HepG2 (cell line): Measurements from ENCODE around the gene G6PC2. TPM values are rescaled to one million over a fixed set of nuclear protein-coding genes. Genes with fewer than 3 reads are reported as not detected.
A peak's percentile ranks its signal among the peaks of the same experiment; 100 is the strongest.

Experiments
- ATAC-seq: fragments of 200-7000 bp; cut with Tn5 transposase; 3 replicates; pipeline ENCODE4 v1.9.1; 2020; ENCODE audit warnings: mild to moderate bottlenecking, moderate library complexity
- Bru-seq: library from RNA; stranded (reverse); fragments of 400-500 nt; gene quantifications from one replicate; lab custom pipeline; 2021; lab: Mats Ljungman, UMichigan
- BruChase-seq, 2 experiments: library from RNA; stranded (reverse); fragments of 400-500 nt; gene quantifications; one replicate each; lab custom pipeline; 2021; lab: Mats Ljungman, UMichigan
- BruUV-seq: library from RNA; stranded (reverse); fragments of 400-500 nt; replicated peaks from 2 replicates; lab custom pipeline; 2021; lab: Mats Ljungman, UMichigan
- CTCF ChIA-PET: fragments of 300-600 bp; formaldehyde crosslinking; extraction: SDS; loops from one replicate; lab custom pipeline; 2021; ENCODE audit warnings: low total read pairs, inconsistent platforms, low intra/inter-chr PET ratio; lab: Yijun Ruan, JAX
- POLR2A ChIA-PET: fragments of 350-600 bp; sonication (Branson Sonifier 250); formaldehyde crosslinking; loops from one replicate; lab custom pipeline; 2020; ENCODE audit warnings: antibody characterized with exemption, inconsistent platforms; lab: Yijun Ruan, JAX
- DNase-seq: peaks from one replicate; pipeline ENCODE4 v3.0.0-alpha.2; 2015; ENCODE audit warnings: low spot score
- FAIRE-seq: peaks from 3 replicates; lab custom pipeline; 2011; peaks lifted over from hg19 to GRCh38; lab: Jason Lieb, UNC
- H2AFZ ChIP-seq: one replicate; pipeline ENCODE4 v1.6.1; 2011; ENCODE audit warnings: low read length, inconsistent platforms
- H3K27ac ChIP-seq: fragments of 300-600 bp; 3 replicates; pipeline ENCODE4 v1.8.0; 2011; ENCODE audit warnings: mixed run types, mild to moderate bottlenecking, mixed read lengths, low read length, inconsistent platforms; ENCODE audit not compliant: insufficient read depth; ENCODE audit errors: extremely low read length
- H3K27me3 ChIP-seq, 2 experiments: fragments of 200-600 bp in 1 of 2; 2 replicates in 1 of 2; 3 replicates in 1 of 2; pipeline versions ENCODE4 v1.6.0 to v1.8.0; 2011; ENCODE audit warnings: low read length in 2 of 2, mild to moderate bottlenecking in 2 of 2, moderate library complexity in 2 of 2, inconsistent platforms in 1 of 2; ENCODE audit not compliant: insufficient read depth in 2 of 2, control insufficient read depth in 1 of 2
- H3K36me3 ChIP-seq, 2 experiments: fragments of 200-600 bp in 1 of 2; replicated peaks in 1 of 2; 2 replicates in 1 of 2; 3 replicates in 1 of 2; pipeline versions ENCODE4 v1.5.1 to v1.8.0; 2011; ENCODE audit warnings: low read length in 2 of 2, inconsistent platforms in 1 of 2; ENCODE audit not compliant: insufficient read depth in 2 of 2, control insufficient read depth in 1 of 2
- H3K4me1 ChIP-seq: 2 replicates; pipeline ENCODE4 v1.5.1; 2012; ENCODE audit warnings: low read length, inconsistent platforms; ENCODE audit not compliant: insufficient read depth
- H3K4me2 ChIP-seq: 2 replicates; pipeline ENCODE4 v1.6.0; 2011; ENCODE audit warnings: low read depth, low read length, inconsistent platforms
- H3K4me3 ChIP-seq, 3 experiments: fragments of 200-600 bp in 1 of 3; sonication (generic), shearing (Covaris generic) in 1 of 3; replicated peaks in 1 of 3; 2 replicates each; pipeline ENCODE4 v1.5.1; 2011 to 2016; ENCODE audit warnings: low read length in 3 of 3, inconsistent platforms in 2 of 3, low read depth in 2 of 3, mild to moderate bottlenecking in 2 of 3, control low read depth in 1 of 3, mixed read lengths in 1 of 3; ENCODE audit not compliant: insufficient read depth in 1 of 3
- H3K79me2 ChIP-seq: one replicate; pipeline ENCODE4 v1.6.1; 2011; ENCODE audit warnings: low read length, inconsistent platforms; ENCODE audit not compliant: insufficient read depth
- H3K9ac ChIP-seq: 2 replicates; pipeline ENCODE4 v1.6.0; 2011; ENCODE audit warnings: mild to moderate bottlenecking, low read depth, low read length, inconsistent platforms; ENCODE audit not compliant: insufficient read depth
- H3K9me3 ChIP-seq: 2 replicates; pipeline ENCODE4 v1.5.1; 2012; ENCODE audit warnings: mild to moderate bottlenecking, low read length
- H4K20me1 ChIP-seq: 2 replicates; pipeline ENCODE4 v1.6.0; 2011; ENCODE audit warnings: inconsistent platforms, mild to moderate bottlenecking, low read length, moderate library complexity; ENCODE audit not compliant: insufficient read depth
- KLF12 ChIP-seq: sonication (generic); formaldehyde crosslinking; IDR thresholded peaks from 2 replicates; pipeline ENCODE4 v1.4.0; 2020; ENCODE audit warnings: missing genetic modification reagents, borderline replicate concordance
- MTF1 ChIP-seq: sonication (generic); formaldehyde crosslinking; IDR thresholded peaks from 2 replicates; pipeline ENCODE4 v1.5.0; 2020; ENCODE audit warnings: missing genetic modification reagents
- TBL1XR1 ChIP-seq: fragments of 150-350 bp; IDR thresholded peaks from 2 replicates; pipeline ENCODE4 v1.6.1; 2014; ENCODE audit warnings: borderline replicate concordance, low read length; ENCODE audit not compliant: partially characterized antibody
- ZFX ChIP-seq: sonication (generic); formaldehyde crosslinking; IDR thresholded peaks from 2 replicates; pipeline ENCODE4 v1.4.0; 2020; ENCODE audit warnings: mild to moderate bottlenecking, low read depth, missing genetic modification reagents, moderate library complexity
- WGBS: methylation state at CpG from one replicate; pipeline ENCODE4 v1.1.6; 2017; ENCODE audit warnings: low lambda C conversion rate; 5-methylcytosine and 5-hydroxymethylcytosine counted together
- in situ Hi-C: cut with HindIII; loops from 2 replicates; pipeline ENCODE4 v1.10.0; 2017; ENCODE audit warnings: low pct_unique_long_range_greater_than_20kb; ENCODE audit not compliant: extremely low pct_ligation_motif_present
- intact Hi-C: fragments of 100-400 bp; cut with micrococcal nuclease; formaldehyde crosslinking; loops from one replicate; pipeline ENCODE4 v1.10.0; 2022; ENCODE audit not compliant: unreplicated experiment
- long read RNA-seq, 2 experiments: library from RNA in 1 of 2; library from polyadenylated mRNA in 1 of 2; stranded (forward) in 1 of 2; unstranded in 1 of 2; transcript quantifications; one replicate each; pipeline ENCODE4 v2.0.0, GENCODE V29; 2019 to 2022
- polyA minus RNA-seq, 3 experiments: library from RNA; depleted of rRNA, polyadenylated mRNA; stranded (reverse); fragments of >200 nt; gene quantifications; 2 replicates each; pipeline ENCODE4 v1.2.3, GENCODE V29; 2011; ENCODE audit warnings: low replicate concordance in 1 of 3
- polyA plus RNA-seq, 8 experiments: library from polyadenylated mRNA; depleted of rRNA in 3 of 8; stranded (reverse) in 7 of 8; unstranded in 1 of 8; fragments of >200 nt; fragmentation: Illumina TruSeq in 4 of 8; extraction: Trizol in 4 of 8; gene quantifications; 2 replicates each; pipeline versions ENCODE4 v1.2.1 to v1.2.3, GENCODE V29; 2011 to 2016; ENCODE audit warnings: low read depth in 4 of 8, missing spikeins in 1 of 8, mixed read lengths in 1 of 8; ENCODE audit not compliant: insufficient read depth in 1 of 8
- total RNA-seq, 5 experiments: library from RNA; depleted of rRNA; stranded (reverse); fragments of >200 nt; fragmentation: Illumina TruSeq; extraction: Trizol; gene quantifications; 2 replicates each; pipeline ENCODE4 v1.2.3, GENCODE V29; 2016; ENCODE audit warnings: low read depth in 1 of 5
- TF ChIP-seq, protein P1 (sequence below): sonication (generic); formaldehyde crosslinking; IDR thresholded peaks from 2 replicates; pipeline ENCODE4 v1.4.0; 2020; ENCODE audit warnings: missing genetic modification reagents; ENCODE audit errors: not compliant biosample characterization
- TF ChIP-seq, protein P2 (sequence below): sonication (generic); formaldehyde crosslinking; conservative IDR thresholded peaks from 2 replicates; pipeline ENCODE4 v1.5.0; 2020; ENCODE audit warnings: missing genetic modification reagents
- TF ChIP-seq, protein P3 (sequence below): sonication (generic); formaldehyde crosslinking; IDR thresholded peaks from 2 replicates; pipeline ENCODE4 v1.8.1; 2022; ENCODE audit warnings: mild to moderate bottlenecking, missing genetic modification reagents
- TF ChIP-seq, protein P4 (sequence below): sonication (generic); formaldehyde crosslinking; IDR thresholded peaks from 2 replicates; pipeline ENCODE4 v1.5.1; 2020; ENCODE audit warnings: mild to moderate bottlenecking, missing genetic modification reagents, borderline replicate concordance

The G6PC2 gene, protein sequence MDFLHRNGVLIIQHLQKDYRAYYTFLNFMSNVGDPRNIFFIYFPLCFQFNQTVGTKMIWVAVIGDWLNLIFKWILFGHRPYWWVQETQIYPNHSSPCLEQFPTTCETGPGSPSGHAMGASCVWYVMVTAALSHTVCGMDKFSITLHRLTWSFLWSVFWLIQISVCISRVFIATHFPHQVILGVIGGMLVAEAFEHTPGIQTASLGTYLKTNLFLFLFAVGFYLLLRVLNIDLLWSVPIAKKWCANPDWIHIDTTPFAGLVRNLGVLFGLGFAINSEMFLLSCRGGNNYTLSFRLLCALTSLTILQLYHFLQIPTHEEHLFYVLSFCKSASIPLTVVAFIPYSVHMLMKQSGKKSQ
- total RNA-seq (2016; rRNA removed; fragmentation: Illumina TruSeq; extraction: Trizol) = not detected in 2 replicates
- not detected in 2 replicates for total RNA-seq (2016; cell fraction: cytosol; rRNA removed; fragmentation: Illumina TruSeq; extraction: Trizol; ENCODE audit: low read depth)
- total RNA-seq (2016; cell fraction: insoluble cytoplasmic fraction; rRNA removed; fragmentation: Illumina TruSeq; extraction: Trizol) = not detected in 2 replicates
- not detected in 2 replicates for total RNA-seq (2016; cell fraction: membrane; rRNA removed; fragmentation: Illumina TruSeq; extraction: Trizol)
- total RNA-seq (2016; cell fraction: nucleus; rRNA removed; fragmentation: Illumina TruSeq; extraction: Trizol) = not detected in 2 replicates
- polyA plus RNA-seq (2011; rRNA removed) = not detected in 2 replicates
- polyA plus RNA-seq (2011; cell fraction: cytosol; rRNA removed) = not detected in 2 replicates
- polyA plus RNA-seq (2011; cell fraction: nucleus; rRNA removed) = not detected in 2 replicates
- polyA plus RNA-seq (2012) = not detected in 2 replicates
- not detected in 2 replicates for polyA plus RNA-seq (2016; cell fraction: cytosol; fragmentation: Illumina TruSeq; extraction: Trizol; ENCODE audit: low read depth)
- not detected in 2 replicates for polyA plus RNA-seq (2016; cell fraction: insoluble cytoplasmic fraction; fragmentation: Illumina TruSeq; extraction: Trizol; ENCODE audit: low read depth)
- polyA plus RNA-seq (2016; cell fraction: membrane; fragmentation: Illumina TruSeq; extraction: Trizol; ENCODE audit: low read depth) = not detected in 2 replicates
- not detected in 2 replicates for polyA plus RNA-seq (2016; cell fraction: nucleus; fragmentation: Illumina TruSeq; extraction: Trizol; ENCODE audit: insufficient read depth, low read depth)
- not detected in 2 replicates for polyA minus RNA-seq (2011; rRNA and poly(A)+ RNA removed; ENCODE audit: low replicate concordance)
- not detected in 2 replicates for polyA minus RNA-seq (2011; cell fraction: cytosol; rRNA and poly(A)+ RNA removed)
- not detected in 2 replicates for polyA minus RNA-seq (2011; cell fraction: nucleus; rRNA and poly(A)+ RNA removed)
- Bru-seq, nascent RNA = not detected
- BruChase-seq, experiment 1, labeled RNA remaining after a 6-hour chase = not detected
- percentile 10 among the genes with signal in this experiment for BruChase-seq, experiment 2, labeled RNA remaining after a 2-hour chase
- long read RNA-seq, experiment 1 = 0 reads
- long read RNA-seq, experiment 2 = 0 reads

DNA sequence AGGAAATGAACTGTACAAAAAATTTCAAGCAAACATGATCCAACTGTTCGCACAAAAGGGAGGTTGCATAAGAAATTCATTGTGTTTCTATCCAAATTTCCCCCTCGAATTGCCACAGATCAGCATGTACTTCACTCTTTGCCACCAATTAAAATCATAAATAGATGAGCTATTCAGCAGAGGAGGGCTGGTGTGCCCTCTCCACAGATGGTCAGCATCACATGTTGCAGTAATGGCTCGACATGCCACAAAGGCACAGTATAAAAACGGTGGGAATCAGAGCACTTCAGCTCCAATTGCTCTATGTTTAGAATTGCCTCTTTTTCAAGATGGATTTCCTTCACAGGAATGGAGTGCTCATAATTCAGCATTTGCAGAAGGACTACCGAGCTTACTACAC lies at the start of gene G6PC2:
Gene G6PC2 (plus strand): TSS at position 289 of the 400 bp plus-strand sequence. CDS start 41 bp downstream, at position 330.
- no peaks in the 10 kb centered on the region for H3K4me1 ChIP-seq
- DNase-seq (no peak), ATAC-seq (no peak), FAIRE-seq (no peak)
- no peak within 1 kb of the TSS for H2AFZ ChIP-seq
- intact Hi-C loops (no loop called here), in situ Hi-C loops (loop anchor here (25.0 kb wide), 1 partner anchor 764 kb away; no protein-coding TSS in a partner anchor)
- ChIA-PET CTCF (no interaction called here), POLR2A (no interaction called here)
- H3K27ac ChIP-seq = no peak within 1 kb of the TSS
- H4K20me1 ChIP-seq = no peaks in the 10 kb centered on the region
- no peak within 1 kb of the TSS for H3K9ac ChIP-seq
- H3K9me3 ChIP-seq = no peaks in the 10 kb centered on the region
- no TSS peak for BruUV-seq
- no peaks in the 10 kb centered on the region for H3K36me3 ChIP-seq
- no peak within 1 kb of the TSS for H3K4me2 ChIP-seq
- no peak within 1 kb of the TSS for H3K4me3 ChIP-seq
- H3K79me2 ChIP-seq = no peaks in the 10 kb centered on the region
- 24% methylated on average over 5 of the region's 5 CpGs for WGBS
- peaks cover 0 to 5% of the 10 kb centered on the region in 2 experiments; a peak in 2 of 5 replicates for H3K27me3 ChIP-seq
- TF ChIP-seq MTF1 (CRISPR knock-in tag) (no peak), ZFX (CRISPR knock-in tag) (no peak), KLF12 (CRISPR knock-in tag) (no peak), TBL1XR1 (no peak)
- TF ChIP-seq, protein P1, sequence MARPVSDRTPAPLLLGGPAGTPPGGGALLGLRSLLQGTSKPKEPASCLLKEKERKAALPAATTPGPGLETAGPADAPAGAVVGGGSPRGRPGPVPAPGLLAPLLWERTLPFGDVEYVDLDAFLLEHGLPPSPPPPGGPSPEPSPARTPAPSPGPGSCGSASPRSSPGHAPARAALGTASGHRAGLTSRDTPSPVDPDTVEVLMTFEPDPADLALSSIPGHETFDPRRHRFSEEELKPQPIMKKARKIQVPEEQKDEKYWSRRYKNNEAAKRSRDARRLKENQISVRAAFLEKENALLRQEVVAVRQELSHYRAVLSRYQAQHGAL = no peak
- TF ChIP-seq, protein P2, sequence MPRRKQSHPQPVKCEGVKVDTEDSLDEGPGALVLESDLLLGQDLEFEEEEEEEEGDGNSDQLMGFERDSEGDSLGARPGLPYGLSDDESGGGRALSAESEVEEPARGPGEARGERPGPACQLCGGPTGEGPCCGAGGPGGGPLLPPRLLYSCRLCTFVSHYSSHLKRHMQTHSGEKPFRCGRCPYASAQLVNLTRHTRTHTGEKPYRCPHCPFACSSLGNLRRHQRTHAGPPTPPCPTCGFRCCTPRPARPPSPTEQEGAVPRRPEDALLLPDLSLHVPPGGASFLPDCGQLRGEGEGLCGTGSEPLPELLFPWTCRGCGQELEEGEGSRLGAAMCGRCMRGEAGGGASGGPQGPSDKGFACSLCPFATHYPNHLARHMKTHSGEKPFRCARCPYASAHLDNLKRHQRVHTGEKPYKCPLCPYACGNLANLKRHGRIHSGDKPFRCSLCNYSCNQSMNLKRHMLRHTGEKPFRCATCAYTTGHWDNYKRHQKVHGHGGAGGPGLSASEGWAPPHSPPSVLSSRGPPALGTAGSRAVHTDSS (CRISPR knock-in tag) = no peak
- TF ChIP-seq, protein P3, sequence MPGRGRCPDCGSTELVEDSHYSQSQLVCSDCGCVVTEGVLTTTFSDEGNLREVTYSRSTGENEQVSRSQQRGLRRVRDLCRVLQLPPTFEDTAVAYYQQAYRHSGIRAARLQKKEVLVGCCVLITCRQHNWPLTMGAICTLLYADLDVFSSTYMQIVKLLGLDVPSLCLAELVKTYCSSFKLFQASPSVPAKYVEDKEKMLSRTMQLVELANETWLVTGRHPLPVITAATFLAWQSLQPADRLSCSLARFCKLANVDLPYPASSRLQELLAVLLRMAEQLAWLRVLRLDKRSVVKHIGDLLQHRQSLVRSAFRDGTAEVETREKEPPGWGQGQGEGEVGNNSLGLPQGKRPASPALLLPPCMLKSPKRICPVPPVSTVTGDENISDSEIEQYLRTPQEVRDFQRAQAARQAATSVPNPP (CRISPR knock-in tag) = no peak
- TF ChIP-seq, protein P4, sequence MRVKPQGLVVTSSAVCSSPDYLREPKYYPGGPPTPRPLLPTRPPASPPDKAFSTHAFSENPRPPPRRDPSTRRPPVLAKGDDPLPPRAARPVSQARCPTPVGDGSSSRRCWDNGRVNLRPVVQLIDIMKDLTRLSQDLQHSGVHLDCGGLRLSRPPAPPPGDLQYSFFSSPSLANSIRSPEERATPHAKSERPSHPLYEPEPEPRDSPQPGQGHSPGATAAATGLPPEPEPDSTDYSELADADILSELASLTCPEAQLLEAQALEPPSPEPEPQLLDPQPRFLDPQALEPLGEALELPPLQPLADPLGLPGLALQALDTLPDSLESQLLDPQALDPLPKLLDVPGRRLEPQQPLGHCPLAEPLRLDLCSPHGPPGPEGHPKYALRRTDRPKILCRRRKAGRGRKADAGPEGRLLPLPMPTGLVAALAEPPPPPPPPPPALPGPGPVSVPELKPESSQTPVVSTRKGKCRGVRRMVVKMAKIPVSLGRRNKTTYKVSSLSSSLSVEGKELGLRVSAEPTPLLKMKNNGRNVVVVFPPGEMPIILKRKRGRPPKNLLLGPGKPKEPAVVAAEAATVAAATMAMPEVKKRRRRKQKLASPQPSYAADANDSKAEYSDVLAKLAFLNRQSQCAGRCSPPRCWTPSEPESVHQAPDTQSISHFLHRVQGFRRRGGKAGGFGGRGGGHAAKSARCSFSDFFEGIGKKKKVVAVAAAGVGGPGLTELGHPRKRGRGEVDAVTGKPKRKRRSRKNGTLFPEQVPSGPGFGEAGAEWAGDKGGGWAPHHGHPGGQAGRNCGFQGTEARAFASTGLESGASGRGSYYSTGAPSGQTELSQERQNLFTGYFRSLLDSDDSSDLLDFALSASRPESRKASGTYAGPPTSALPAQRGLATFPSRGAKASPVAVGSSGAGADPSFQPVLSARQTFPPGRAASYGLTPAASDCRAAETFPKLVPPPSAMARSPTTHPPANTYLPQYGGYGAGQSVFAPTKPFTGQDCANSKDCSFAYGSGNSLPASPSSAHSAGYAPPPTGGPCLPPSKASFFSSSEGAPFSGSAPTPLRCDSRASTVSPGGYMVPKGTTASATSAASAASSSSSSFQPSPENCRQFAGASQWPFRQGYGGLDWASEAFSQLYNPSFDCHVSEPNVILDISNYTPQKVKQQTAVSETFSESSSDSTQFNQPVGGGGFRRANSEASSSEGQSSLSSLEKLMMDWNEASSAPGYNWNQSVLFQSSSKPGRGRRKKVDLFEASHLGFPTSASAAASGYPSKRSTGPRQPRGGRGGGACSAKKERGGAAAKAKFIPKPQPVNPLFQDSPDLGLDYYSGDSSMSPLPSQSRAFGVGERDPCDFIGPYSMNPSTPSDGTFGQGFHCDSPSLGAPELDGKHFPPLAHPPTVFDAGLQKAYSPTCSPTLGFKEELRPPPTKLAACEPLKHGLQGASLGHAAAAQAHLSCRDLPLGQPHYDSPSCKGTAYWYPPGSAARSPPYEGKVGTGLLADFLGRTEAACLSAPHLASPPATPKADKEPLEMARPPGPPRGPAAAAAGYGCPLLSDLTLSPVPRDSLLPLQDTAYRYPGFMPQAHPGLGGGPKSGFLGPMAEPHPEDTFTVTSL (CRISPR knock-in tag) = no peak
